NB4 (cell line): ENCODE data around the gene COL8A1.
"Not testable (repeated sequence)": the region's sequence is repeated elsewhere in the genome, so short reads cannot be mapped to it uniquely, and the experiment has no call there.

Experiments used
- DNase-seq: peaks from one replicate; pipeline ENCODE4 v3.0.0; 2010; ENCODE audit warnings: low read depth
- H3K4me3 ChIP-seq: one replicate; pipeline ENCODE4 v1.5.1; 2011; ENCODE audit warnings: mild to moderate bottlenecking, low read depth, low read length, moderate library complexity
- MAX ChIP-seq: IDR thresholded peaks from 2 replicates; pipeline ENCODE4 v1.6.1; 2011; ENCODE audit warnings: low read depth, low read length
- MYC ChIP-seq: IDR thresholded peaks from 2 replicates; pipeline ENCODE4 v1.6.1; 2011; ENCODE audit warnings: low read depth, low read length
- POLR2A ChIP-seq: IDR thresholded peaks from 2 replicates; pipeline ENCODE4 v1.6.1; 2011; ENCODE audit warnings: mild to moderate bottlenecking; ENCODE audit not compliant: insufficient read length; ENCODE audit errors: extremely low read depth
- TF ChIP-seq, protein P1 (sequence below): IDR thresholded peaks from one replicate; pipeline ENCODE4 v1.5.1; 2012; ENCODE audit warnings: low read depth, low read length

COL8A1 gene

DNA sequence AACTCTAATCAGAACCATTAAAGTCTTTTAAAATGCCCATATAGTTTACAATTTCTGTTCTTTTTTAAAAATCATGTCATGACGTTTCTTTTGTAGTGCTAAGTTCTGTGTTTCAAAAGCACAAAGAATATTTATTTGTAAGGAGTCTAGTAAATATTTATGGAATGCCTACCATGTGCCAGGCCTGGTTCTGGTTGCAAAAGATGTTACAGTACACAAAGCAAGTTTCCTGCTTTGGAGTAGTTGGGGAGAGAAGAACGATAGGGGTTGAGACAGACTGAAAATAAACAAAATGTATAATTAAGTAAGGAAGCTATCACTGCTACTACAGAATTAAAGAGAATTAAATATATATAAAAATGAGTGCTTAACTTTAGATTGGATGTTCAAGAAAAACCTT is 92.5 kb downstream of the COL8A1 start:
- TF ChIP-seq, protein P1, sequence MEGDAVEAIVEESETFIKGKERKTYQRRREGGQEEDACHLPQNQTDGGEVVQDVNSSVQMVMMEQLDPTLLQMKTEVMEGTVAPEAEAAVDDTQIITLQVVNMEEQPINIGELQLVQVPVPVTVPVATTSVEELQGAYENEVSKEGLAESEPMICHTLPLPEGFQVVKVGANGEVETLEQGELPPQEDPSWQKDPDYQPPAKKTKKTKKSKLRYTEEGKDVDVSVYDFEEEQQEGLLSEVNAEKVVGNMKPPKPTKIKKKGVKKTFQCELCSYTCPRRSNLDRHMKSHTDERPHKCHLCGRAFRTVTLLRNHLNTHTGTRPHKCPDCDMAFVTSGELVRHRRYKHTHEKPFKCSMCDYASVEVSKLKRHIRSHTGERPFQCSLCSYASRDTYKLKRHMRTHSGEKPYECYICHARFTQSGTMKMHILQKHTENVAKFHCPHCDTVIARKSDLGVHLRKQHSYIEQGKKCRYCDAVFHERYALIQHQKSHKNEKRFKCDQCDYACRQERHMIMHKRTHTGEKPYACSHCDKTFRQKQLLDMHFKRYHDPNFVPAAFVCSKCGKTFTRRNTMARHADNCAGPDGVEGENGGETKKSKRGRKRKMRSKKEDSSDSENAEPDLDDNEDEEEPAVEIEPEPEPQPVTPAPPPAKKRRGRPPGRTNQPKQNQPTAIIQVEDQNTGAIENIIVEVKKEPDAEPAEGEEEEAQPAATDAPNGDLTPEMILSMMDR = no peak
- TF ChIP-seq MAX (no peak), POLR2A (no peak), MYC (no peak)
- H3K4me3 ChIP-seq = no peak overlapping the region
- DNase-seq = no peak

- TF ChIP-seq POLR2A (no peak), MYC (no peak), MAX (no peak)
- TF ChIP-seq, protein P1 = no peak
- H3K4me3 ChIP-seq = no peak overlapping the region
- no peak for DNase-seq
Measured at GRCh38 chr3:99731499-99731898, 93.1 kb downstream of the COL8A1 start.

DNA sequence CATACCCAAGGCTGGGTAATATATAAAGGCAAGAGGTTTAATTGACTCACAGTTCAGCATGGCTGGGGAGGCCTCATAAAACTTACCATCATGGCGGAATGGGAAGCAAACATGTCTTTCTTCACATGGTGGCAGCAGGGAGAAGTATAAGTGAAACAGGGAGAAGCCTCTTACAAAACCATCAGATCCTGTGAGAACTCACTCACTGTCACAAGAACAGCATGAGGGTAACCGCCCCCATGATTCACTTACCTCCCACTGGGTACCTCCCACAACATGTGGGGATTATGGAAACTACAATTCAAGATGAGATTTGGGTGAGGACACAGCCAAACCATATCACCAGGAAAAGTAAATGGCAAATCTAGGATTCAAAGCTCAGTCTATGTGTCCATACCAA is 102.0 kb downstream of the COL8A1 start:
- H3K4me3 ChIP-seq, DNase-seq: not testable (repeated sequence)

DNA sequence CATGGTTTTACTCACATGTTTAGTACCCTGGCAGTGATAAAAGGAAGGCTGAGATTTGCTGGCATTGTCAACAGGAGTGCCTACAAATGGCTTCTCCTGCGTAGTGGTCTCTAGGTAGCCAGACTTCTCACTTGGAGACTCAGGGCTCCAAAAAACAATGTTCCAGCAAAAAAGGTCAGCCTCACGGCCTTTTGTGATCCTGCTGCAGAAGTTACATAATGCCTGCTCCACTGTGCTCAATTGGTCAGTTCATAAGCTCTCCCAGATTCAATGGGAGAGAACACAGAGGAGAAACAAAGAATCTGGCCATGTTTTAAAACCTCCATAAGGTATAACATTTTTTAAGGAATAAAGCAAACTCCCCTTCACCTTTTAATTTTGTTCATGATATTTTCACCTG is 103.2 kb downstream of the COL8A1 start:
- no peak overlapping the region for H3K4me3 ChIP-seq
- DNase-seq = no peak
- TF ChIP-seq, protein P1 = no peak
- TF ChIP-seq MYC (no peak), MAX (no peak), POLR2A (no peak)

- no peak for DNase-seq
- no peak overlapping the region for H3K4me3 ChIP-seq
Measured at GRCh38 chr3:99747915-99748314, 109.5 kb downstream of the COL8A1 start.

GRCh38 chr3:99751649-99752048 is 113.3 kb downstream of the COL8A1 start:
- no peak overlapping the region for H3K4me3 ChIP-seq
- TF ChIP-seq, protein P1 = no peak
- no peak for TF ChIP-seq POLR2A
- TF ChIP-seq MYC = no peak
- no peak for TF ChIP-seq MAX
- DNase-seq = no peak

More at GRCh38 chr3:99747915-99748314, 109.5 kb downstream of the COL8A1 start:
- TF ChIP-seq MYC = no peak
- TF ChIP-seq MAX = no peak
- TF ChIP-seq, protein P1 = no peak
- TF ChIP-seq POLR2A = no peak
